Measurements from ENCODE around the gene ANKRD29.

Gene ANKRD29

GRCh38 chr18:23627970-23628369 is 34.7 kb downstream of the ANKRD29 start:
- Histone ChIP-seq H3K9ac (ENCODE audit: low read length) (no peak overlapping the region), H3K27ac (ENCODE audit: low read depth, low read length, poor library complexity, severe bottlenecking) (no peak overlapping the region), H4K20me1 (ENCODE audit: insufficient read depth, low read length) (no peaks in the 10 kb centered on the region), H3K9me3 (ENCODE audit: low read length) (no peaks in the 10 kb centered on the region), H2AFZ (ENCODE audit: low read length) (no peak overlapping the region), H3K4me2 (ENCODE audit: low read length) (no peak overlapping the region), H3K4me1 (ENCODE audit: insufficient read depth, low read length, severe bottlenecking) (no peaks in the 10 kb centered on the region), H3K36me3 (ENCODE audit: insufficient read depth, low read length) (no peaks in the 10 kb centered on the region), H3K4me3 (ENCODE audit: low read depth, low read length, poor library complexity, severe bottlenecking) (no peak overlapping the region), H3K27me3 (ENCODE audit: insufficient read depth, low read length) (no peaks in the 10 kb centered on the region), H3K9me2 (ENCODE audit: low read depth, low read length) (no peaks in the 10 kb centered on the region), H3F3A (ENCODE audit: insufficient read depth, low read length) (no peaks in the 10 kb centered on the region), H3K79me2 (ENCODE audit: insufficient read depth, low read length) (no peaks in the 10 kb centered on the region)
- TF ChIP-seq EZH2 (IDR thresholded peaks at IDR 0.05; ENCODE audit: borderline replicate concordance, low read length) = no peak
- TF ChIP-seq CTCF (IDR thresholded peaks at IDR 0.05; ENCODE audit: low read length) = no peak

- H3K4me2 ChIP-seq (ENCODE audit: low read length) = no peak overlapping the region
Measured at GRCh38 chr18:23627321-23627720, 35.4 kb downstream of the ANKRD29 start.

DNA sequence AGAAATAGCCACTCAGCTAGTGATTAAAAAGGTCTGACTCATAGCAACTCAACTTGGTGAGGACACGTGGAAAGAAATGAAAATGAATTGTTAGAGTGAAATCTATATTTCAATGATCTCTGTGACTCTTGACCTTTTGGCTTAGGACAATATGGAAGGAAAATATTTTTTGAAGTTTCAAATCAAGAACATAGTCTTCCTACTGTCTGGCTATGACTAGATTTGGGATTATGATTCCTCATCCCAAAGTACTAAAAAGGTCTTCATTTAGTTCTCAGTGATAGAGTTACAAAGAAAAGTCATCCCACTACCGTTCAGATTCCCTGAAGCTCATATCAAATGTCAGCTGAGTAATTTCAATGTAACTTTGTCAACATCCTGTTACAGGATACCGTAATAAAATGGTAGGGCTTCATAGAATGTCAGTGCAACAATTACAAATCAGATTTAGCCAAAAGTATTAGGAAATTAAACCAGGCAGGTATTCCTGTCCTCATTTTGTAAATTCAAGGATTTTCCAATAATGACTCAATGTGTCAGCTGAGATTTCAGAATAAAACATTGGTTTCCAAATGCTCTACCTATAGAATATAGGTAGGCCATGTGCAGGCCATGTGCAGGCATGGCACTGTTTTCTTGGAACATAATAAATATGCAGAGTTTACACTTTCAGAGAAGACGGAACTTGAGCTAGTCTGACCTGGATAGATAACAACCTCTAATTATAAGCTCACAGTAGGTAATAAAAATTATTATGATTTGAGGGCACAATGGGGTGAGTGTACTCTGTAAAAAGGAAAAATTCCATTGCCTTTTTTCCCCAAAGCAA is 36.0 kb downstream of the ANKRD29 start:
- no peaks in the 10 kb centered on the region for H3K36me3 ChIP-seq (ENCODE audit: insufficient read depth, low read length)
- no peak overlapping the region for H2AFZ ChIP-seq (ENCODE audit: low read length)
- H3K27me3 ChIP-seq (ENCODE audit: insufficient read depth, low read length) = no peaks in the 10 kb centered on the region
- H3K4me3 ChIP-seq (ENCODE audit: low read depth, low read length, poor library complexity, severe bottlenecking) = no peak overlapping the region
- H3K4me1 ChIP-seq (ENCODE audit: insufficient read depth, low read length, severe bottlenecking) = no peaks in the 10 kb centered on the region
- H3K9me2 ChIP-seq (ENCODE audit: low read depth, low read length) = no peaks in the 10 kb centered on the region
- H3K4me2 ChIP-seq (ENCODE audit: low read length) = no peak overlapping the region
- H3F3A ChIP-seq (ENCODE audit: insufficient read depth, low read length) = no peaks in the 10 kb centered on the region
- H3K9me3 ChIP-seq (ENCODE audit: low read length) = no peaks in the 10 kb centered on the region
- no peak for TF ChIP-seq CTCF (IDR thresholded peaks at IDR 0.05; ENCODE audit: low read length)
- no peak for TF ChIP-seq EZH2 (IDR thresholded peaks at IDR 0.05; ENCODE audit: borderline replicate concordance, low read length)
- no peak overlapping the region for H3K27ac ChIP-seq (ENCODE audit: low read depth, low read length, poor library complexity, severe bottlenecking)
- H3K79me2 ChIP-seq (ENCODE audit: insufficient read depth, low read length) = no peaks in the 10 kb centered on the region
- H4K20me1 ChIP-seq (ENCODE audit: insufficient read depth, low read length) = no peaks in the 10 kb centered on the region
- no peak overlapping the region for H3K9ac ChIP-seq (ENCODE audit: low read length)

More at GRCh38 chr18:23627321-23627720, 35.4 kb downstream of the ANKRD29 start:
- Histone ChIP-seq H3K9ac (ENCODE audit: low read length) (no peak overlapping the region), H2AFZ (ENCODE audit: low read length) (no peak overlapping the region), H3K9me3 (ENCODE audit: low read length) (no peaks in the 10 kb centered on the region), H3K9me2 (ENCODE audit: low read depth, low read length) (no peaks in the 10 kb centered on the region), H3K4me1 (ENCODE audit: insufficient read depth, low read length, severe bottlenecking) (no peaks in the 10 kb centered on the region), H4K20me1 (ENCODE audit: insufficient read depth, low read length) (no peaks in the 10 kb centered on the region), H3K79me2 (ENCODE audit: insufficient read depth, low read length) (no peaks in the 10 kb centered on the region), H3K4me3 (ENCODE audit: low read depth, low read length, poor library complexity, severe bottlenecking) (no peak overlapping the region), H3K36me3 (ENCODE audit: insufficient read depth, low read length) (no peaks in the 10 kb centered on the region), H3K27me3 (ENCODE audit: insufficient read depth, low read length) (no peaks in the 10 kb centered on the region), H3K27ac (ENCODE audit: low read depth, low read length, poor library complexity, severe bottlenecking) (no peak overlapping the region), H3F3A (ENCODE audit: insufficient read depth, low read length) (no peaks in the 10 kb centered on the region)
- no peak for TF ChIP-seq CTCF (IDR thresholded peaks at IDR 0.05; ENCODE audit: low read length)
- TF ChIP-seq EZH2 (IDR thresholded peaks at IDR 0.05; ENCODE audit: borderline replicate concordance, low read length) = no peak

Data from OCI-LY1 (cell line).